HG02973 (cell line): Measurements from ENCODE around the gene RSPO1.

ENCODE experiments used
- ATAC-seq: cut with Tn5 transposase; IDR thresholded peaks from one replicate; pipeline ENCODE4 v1.9.1; 2021; ENCODE audit warnings: moderate library complexity; ENCODE audit not compliant: unreplicated experiment

The RSPO1 gene

DNA sequence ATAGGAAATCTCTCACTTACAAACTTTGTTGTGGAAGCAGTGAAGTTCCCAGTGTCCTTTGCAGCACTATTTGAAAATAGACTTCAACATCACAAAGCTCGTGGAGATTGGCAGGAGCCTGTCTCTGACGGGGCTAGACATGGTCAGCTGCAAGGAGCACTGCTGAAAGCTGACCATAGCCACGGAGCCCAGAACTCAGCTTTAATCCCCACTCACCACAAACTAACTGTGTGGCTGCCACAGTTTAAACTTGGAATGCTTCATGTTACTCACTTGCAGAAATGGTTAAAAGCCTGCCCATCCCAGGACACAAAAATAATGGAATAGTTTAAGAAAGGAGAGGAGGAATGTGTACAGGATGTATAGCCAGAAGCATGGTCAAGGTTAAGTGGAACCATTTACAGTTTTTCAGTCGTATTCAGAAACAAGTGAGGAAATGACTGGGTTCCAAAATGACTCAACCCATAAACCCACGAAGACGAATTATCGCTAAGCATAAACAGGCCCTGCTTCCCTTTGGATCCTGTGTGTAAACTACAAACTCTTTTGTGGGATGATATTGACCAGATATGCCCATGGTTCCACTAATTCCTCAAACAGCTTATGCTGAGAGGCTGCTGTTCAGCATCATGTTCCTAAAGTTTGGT, 59.7 kb downstream of the RSPO1 start:
- no peak for ATAC-seq

DNA sequence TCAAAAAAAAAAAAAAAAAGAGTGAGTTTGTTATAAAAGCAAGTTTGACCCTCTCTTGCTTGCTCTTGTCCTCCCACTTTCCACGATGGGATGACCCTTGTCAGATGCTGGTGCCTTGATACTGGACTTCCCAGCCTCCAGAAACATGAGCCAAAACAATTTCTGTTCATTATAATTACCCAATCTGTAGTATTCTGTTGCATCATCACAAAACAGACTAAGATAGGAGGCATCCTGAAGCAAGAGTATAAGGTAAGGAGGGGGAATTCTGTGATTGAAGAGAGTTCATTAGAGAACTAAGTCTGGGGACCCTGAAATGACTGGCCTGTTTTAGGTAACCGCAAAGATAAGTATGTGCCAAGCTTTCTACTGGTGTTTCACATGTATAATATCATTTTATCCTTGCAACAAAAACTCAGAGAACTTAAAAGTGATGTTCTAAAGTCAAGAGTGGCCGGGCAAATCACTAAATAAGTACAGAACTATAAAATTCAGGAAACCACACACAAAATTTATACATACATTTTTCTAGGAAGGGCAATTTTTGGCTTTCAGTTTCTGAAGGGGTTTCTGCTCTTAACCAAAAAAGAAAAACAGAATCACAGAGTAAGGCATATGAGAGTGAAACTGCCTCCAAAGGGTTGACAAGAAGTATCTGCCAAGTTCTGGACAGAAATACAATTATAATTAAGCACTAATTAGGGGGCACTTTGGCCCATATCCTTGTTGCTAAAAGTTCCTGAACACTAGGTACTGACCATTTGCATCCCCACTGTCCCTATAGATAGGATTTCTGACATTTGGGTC, 64.0 kb downstream of the RSPO1 start:
- no peak for ATAC-seq

DNA sequence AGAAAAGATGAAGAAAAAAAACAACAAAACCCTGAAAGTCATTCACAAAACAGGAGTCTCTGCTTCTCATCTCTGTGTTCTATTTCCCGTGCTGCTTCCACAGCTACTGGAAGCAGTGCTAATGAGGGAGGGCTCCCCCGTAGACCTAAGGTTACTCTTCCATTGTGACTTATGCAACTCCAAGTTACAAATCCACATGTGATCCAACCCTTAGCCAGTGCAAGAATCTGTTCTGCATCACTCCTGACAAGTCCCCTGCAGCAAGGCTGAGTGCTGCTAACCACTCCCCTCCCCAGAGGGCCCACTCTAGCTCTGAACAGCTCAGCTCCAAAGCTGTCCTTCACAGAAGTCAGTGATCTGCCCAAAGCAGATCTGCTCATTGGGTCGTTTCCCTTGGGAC, 67.7 kb downstream of the RSPO1 start:
- no peak for ATAC-seq

- no peak for ATAC-seq
Observed at GRCh38 chr1:37564892-37565291, 69.8 kb downstream of the RSPO1 start.

GRCh38 chr1:37562984-37563383, 71.7 kb downstream of the RSPO1 start:
- ATAC-seq, result no peak
